ENCODE results near the gene RNF26.

The RNF26 gene

GRCh38 chr11:119305556-119306372, 28.6 kb upstream of the RNF26 start:
- H3K4me3 ChIP-seq (ENCODE audit: low read length), result no peak overlapping the region
- H3K9me3 ChIP-seq (replicated peaks; ENCODE audit: low read length), result no peaks in the 10 kb centered on the region
- H3K4me2 ChIP-seq (ENCODE audit: low read length), result no peak overlapping the region
- no peak overlapping the region for H3K9ac ChIP-seq (ENCODE audit: low read depth, low read length)
- peaks cover 6% of the 10 kb centered on the region for H3K4me1 ChIP-seq (ENCODE audit: control insufficient read depth, insufficient read depth, low read length)
- H3K36me3 ChIP-seq (ENCODE audit: insufficient read depth, low read length), result peaks cover 47% of the 10 kb centered on the region
- H3K27me3 ChIP-seq (ENCODE audit: control insufficient read depth, insufficient read depth, low read length), result no peaks in the 10 kb centered on the region

DNA sequence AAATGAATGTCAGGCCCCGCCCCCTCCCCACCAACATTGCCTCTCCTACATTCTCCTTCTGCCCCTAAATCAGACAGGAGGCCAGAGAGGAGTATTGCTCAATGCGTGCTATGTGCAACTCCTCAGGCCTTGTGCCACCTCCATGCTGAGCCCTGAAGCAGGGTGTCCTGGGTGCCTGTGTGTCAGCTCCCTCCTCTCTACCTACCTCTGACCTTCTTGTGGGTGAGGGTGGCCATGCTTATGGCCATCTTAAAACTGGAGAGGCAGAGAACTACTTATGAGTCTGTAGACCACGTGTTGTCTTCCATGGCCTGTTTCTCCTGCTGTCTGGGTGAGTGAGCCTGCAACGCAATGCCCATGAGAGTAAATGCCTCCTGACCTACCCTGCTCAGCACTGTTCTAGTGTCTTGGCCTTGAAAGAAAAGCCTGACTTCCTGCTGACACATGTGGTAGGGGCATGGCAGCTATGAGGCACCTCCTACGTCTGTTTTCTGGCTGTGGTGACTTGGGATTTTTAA, 27.9 kb upstream of the RNF26 start:
- peaks cover 40% of the 10 kb centered on the region for H3K36me3 ChIP-seq (ENCODE audit: insufficient read depth, low read length)

GRCh38 chr11:119307219-119307618, 27.1 kb upstream of the RNF26 start:
- Histone ChIP-seq H3K9ac (ENCODE audit: low read depth, low read length) (no peak overlapping the region), H3K27me3 (ENCODE audit: control insufficient read depth, insufficient read depth, low read length) (no peaks in the 10 kb centered on the region), H3K36me3 (ENCODE audit: insufficient read depth, low read length) (peaks cover 32% of the 10 kb centered on the region), H3K4me3 (ENCODE audit: low read length) (no peak overlapping the region), H3K9me3 (replicated peaks; ENCODE audit: low read length) (no peaks in the 10 kb centered on the region), H3K4me1 (ENCODE audit: control insufficient read depth, insufficient read depth, low read length) (peaks cover 6% of the 10 kb centered on the region), H3K4me2 (ENCODE audit: low read length) (no peak overlapping the region)

More for the DNA sequence above, 27.9 kb upstream of the RNF26 start:
- H3K9me3 ChIP-seq (replicated peaks; ENCODE audit: low read length), result no peaks in the 10 kb centered on the region
- H3K4me1 ChIP-seq (ENCODE audit: control insufficient read depth, insufficient read depth, low read length), result peaks cover 6% of the 10 kb centered on the region
- H3K27me3 ChIP-seq (ENCODE audit: control insufficient read depth, insufficient read depth, low read length), result no peaks in the 10 kb centered on the region
- no peak overlapping the region for H3K4me2 ChIP-seq (ENCODE audit: low read length)
- no peak overlapping the region for H3K9ac ChIP-seq (ENCODE audit: low read depth, low read length)
- H3K4me3 ChIP-seq (ENCODE audit: low read length), result no peak overlapping the region

DNA sequence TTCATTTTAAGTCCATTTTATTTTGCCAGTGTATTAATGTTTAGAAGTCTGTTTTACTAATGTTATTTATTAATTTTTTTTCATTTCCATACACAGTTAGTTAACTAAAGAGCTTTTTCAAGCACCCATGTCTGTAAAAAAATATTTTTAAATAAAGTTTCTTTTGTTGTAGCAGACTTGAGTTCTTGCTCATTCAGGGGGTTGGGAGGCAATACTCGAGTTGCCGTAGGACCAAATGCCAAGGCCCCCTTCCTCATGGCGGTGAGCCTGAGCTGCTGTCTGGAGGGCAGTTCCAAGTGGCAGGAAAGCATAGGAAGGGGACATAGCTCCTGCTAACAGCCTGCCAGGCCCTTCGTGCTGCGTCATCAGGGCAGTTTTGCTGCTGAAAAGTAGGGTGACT, 26.4 kb upstream of the RNF26 start:
- peaks cover 25% of the 10 kb centered on the region for H3K36me3 ChIP-seq (ENCODE audit: insufficient read depth, low read length)
- no peaks in the 10 kb centered on the region for H3K27me3 ChIP-seq (ENCODE audit: control insufficient read depth, insufficient read depth, low read length)
- H3K4me1 ChIP-seq (ENCODE audit: control insufficient read depth, insufficient read depth, low read length), result peaks cover 6% of the 10 kb centered on the region
- H3K4me2 ChIP-seq (ENCODE audit: low read length), result no peak overlapping the region
- no peak overlapping the region for H3K9ac ChIP-seq (ENCODE audit: low read depth, low read length)
- no peak overlapping the region for H3K4me3 ChIP-seq (ENCODE audit: low read length)
- H3K9me3 ChIP-seq (replicated peaks; ENCODE audit: low read length), result no peaks in the 10 kb centered on the region

GRCh38 chr11:119309411-119309810, 24.9 kb upstream of the RNF26 start:
- H3K27me3 ChIP-seq (ENCODE audit: control insufficient read depth, insufficient read depth, low read length), result no peaks in the 10 kb centered on the region
- H3K9ac ChIP-seq (ENCODE audit: low read depth, low read length), result no peak overlapping the region
- peaks cover 14% of the 10 kb centered on the region for H3K36me3 ChIP-seq (ENCODE audit: insufficient read depth, low read length)

GRCh38 chr11:119309953-119310681, 24.2 kb upstream of the RNF26 start:
- Histone ChIP-seq H3K9me3 (replicated peaks; ENCODE audit: low read length) (no peaks in the 10 kb centered on the region), H3K4me3 (ENCODE audit: low read length) (no peak overlapping the region), H3K4me2 (ENCODE audit: low read length) (no peak overlapping the region), H3K27me3 (ENCODE audit: control insufficient read depth, insufficient read depth, low read length) (no peaks in the 10 kb centered on the region), H3K9ac (ENCODE audit: low read depth, low read length) (no peak overlapping the region), H3K4me1 (ENCODE audit: control insufficient read depth, insufficient read depth, low read length) (peaks cover 8% of the 10 kb centered on the region), H3K36me3 (ENCODE audit: insufficient read depth, low read length) (peaks cover 11% of the 10 kb centered on the region)

More at GRCh38 chr11:119309411-119309810, 24.9 kb upstream of the RNF26 start:
- Histone ChIP-seq H3K4me2 (ENCODE audit: low read length) (no peak overlapping the region), H3K9me3 (replicated peaks; ENCODE audit: low read length) (no peaks in the 10 kb centered on the region), H3K4me3 (ENCODE audit: low read length) (no peak overlapping the region), H3K4me1 (ENCODE audit: control insufficient read depth, insufficient read depth, low read length) (peaks cover 6% of the 10 kb centered on the region)

DNA sequence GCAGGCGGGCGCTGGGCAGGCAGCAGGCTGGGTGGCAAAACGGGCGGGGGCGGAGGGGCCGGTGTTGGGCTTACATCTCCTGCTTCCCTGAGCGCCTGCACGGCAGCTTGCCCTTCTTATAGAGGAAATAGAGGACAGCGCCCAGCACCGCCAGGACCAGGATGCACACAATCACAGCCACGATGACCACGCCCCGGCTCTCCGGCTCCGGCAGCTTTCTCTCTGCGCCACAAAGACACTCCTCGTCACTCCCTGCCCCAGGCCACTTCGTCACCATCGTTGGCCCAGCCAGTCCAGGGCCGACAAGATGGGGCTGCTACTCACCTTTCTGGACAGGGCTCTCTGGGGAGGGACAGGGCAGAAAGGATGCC, 23.7 kb upstream of the RNF26 start:
- Histone ChIP-seq H3K27me3 (ENCODE audit: control insufficient read depth, insufficient read depth, low read length) (peaks cover under 1% of the 10 kb centered on the region), H3K4me2 (ENCODE audit: low read length) (no peak overlapping the region), H3K9ac (ENCODE audit: low read depth, low read length) (no peak overlapping the region), H3K36me3 (ENCODE audit: insufficient read depth, low read length) (peaks cover 10% of the 10 kb centered on the region), H3K4me3 (ENCODE audit: low read length) (no peak overlapping the region), H3K4me1 (ENCODE audit: control insufficient read depth, insufficient read depth, low read length) (peaks cover 14% of the 10 kb centered on the region), H3K9me3 (replicated peaks; ENCODE audit: low read length) (no peaks in the 10 kb centered on the region)

DNA sequence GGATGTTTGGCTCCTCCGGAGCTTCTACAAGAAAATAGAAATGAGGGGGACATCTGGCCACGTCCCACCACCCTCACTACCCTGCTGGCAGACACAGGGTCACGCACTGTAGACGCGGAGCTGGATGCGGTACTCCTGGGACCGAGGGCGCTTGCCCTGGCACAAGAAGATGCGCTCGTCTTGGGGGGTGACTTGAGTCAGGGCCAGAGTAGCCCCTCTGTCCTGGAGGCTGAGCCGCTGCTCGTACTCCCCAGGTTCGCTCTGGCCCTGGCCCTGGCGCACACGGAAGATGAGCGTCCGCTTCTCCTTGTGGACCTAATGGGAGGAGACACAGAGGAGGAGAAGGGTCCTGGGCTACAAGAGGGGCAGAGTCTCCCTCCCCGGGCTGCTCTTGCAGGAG, 19.6 kb upstream of the RNF26 start:
- Histone ChIP-seq H3K27me3 (ENCODE audit: control insufficient read depth, insufficient read depth, low read length) (peaks cover 9% of the 10 kb centered on the region), H3K9me3 (replicated peaks; ENCODE audit: low read length) (no peaks in the 10 kb centered on the region), H3K4me1 (ENCODE audit: control insufficient read depth, insufficient read depth, low read length) (peaks cover 37% of the 10 kb centered on the region), H3K4me3 (ENCODE audit: low read length) (no peak overlapping the region), H3K4me2 (ENCODE audit: low read length) (no peak overlapping the region), H3K36me3 (ENCODE audit: insufficient read depth, low read length) (peaks cover 1% of the 10 kb centered on the region), H3K9ac (ENCODE audit: low read depth, low read length) (no peak overlapping the region)

DNA sequence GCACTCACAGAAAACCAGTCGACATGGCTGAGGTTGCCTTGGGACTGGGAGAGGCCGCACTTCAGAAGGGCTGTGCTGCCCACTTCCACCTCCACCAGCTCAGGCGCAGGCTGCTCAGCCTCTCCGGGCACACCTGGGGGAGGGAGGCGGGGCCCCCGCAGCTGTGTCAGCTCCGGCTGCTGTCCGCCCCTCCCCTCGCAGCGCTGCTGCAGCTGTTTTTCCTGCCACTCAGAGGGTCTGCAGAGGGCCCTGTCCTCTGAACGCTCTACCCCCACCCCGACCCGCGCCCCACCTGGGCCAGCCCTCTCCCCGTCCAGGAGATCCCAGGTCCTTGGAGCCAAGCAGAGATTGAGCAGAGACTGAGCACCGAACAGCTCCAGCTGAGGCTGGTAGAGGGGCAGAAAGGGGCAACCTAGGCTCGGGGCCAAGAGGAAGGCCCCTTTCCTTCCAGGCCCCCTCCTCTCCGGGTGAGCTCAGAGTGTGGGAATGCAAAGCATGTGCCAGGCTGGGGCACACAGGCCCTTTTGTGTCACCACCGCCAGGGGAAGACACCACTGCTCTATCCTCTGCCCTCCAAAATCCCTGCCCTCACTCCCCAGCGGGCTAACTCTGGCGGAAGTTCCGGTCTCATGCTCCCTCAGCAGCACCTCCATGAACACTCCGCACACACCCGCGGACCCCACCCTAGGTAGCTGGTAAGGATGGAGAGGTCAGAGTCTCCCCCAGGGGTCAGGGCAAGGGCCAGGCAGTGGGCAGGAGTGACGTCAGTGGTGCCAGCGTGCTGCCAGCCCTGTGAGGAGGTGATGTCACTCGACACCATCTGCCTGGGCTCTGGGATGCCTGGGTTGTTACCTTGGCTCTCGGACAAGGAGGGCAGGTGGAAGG, 19.0 kb upstream of the RNF26 start:
- Histone ChIP-seq H3K36me3 (ENCODE audit: insufficient read depth, low read length) (no peaks in the 10 kb centered on the region), H3K9me3 (replicated peaks; ENCODE audit: low read length) (no peaks in the 10 kb centered on the region), H3K4me1 (ENCODE audit: control insufficient read depth, insufficient read depth, low read length) (peaks cover 37% of the 10 kb centered on the region), H3K4me2 (ENCODE audit: low read length) (peak overlapping the region; percentile 95), H3K27me3 (ENCODE audit: control insufficient read depth, insufficient read depth, low read length) (peaks cover 9% of the 10 kb centered on the region), H3K9ac (ENCODE audit: low read depth, low read length) (no peak overlapping the region), H3K4me3 (ENCODE audit: low read length) (peak overlapping the region; percentile 69)

DNA sequence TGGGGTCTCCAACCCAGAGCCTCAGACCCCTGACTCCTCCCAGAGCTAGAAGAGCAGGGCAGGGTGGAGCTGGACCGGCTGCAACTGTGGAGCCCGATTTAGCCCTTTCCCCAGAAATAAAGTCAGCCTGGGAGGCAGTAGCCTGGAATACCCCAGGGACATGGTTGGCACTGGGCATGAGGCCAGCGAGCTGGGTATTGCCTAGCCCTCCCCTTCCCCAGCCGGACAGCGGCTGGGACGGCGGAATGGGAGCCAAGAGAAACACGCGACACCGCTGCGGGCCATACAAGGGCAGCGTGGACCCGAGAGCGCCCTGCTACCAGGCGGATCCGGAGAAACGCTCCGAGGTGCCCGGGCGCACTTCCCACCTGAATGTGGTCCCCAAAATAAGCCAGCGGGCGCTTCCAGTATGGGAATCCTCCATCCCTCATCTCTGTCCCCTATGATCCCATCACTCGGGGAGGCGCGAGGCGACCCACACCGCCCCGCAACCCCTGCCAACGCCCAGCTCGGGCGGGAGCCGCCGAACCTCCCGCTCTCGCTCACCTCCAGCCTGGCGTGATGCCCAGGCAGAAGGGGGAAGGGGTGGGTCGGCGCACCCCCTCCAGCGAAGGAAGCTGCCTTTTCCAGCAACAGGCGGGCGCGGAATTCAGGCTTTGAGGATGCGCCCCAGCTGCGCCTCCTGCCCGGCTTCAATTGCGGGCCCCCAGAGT, 18.2 kb upstream of the RNF26 start:
- H3K36me3 ChIP-seq (ENCODE audit: insufficient read depth, low read length), result no peaks in the 10 kb centered on the region
- H3K4me1 ChIP-seq (ENCODE audit: control insufficient read depth, insufficient read depth, low read length), result peaks cover 45% of the 10 kb centered on the region
- H3K4me2 ChIP-seq (ENCODE audit: low read length), result peak overlapping the region; percentile 95
- H3K4me3 ChIP-seq (ENCODE audit: low read length), result peak overlapping the region; percentile 69
- H3K9ac ChIP-seq (ENCODE audit: low read depth, low read length), result peak overlapping the region; percentile 35
- H3K9me3 ChIP-seq (replicated peaks; ENCODE audit: low read length), result no peaks in the 10 kb centered on the region
- peaks cover 9% of the 10 kb centered on the region for H3K27me3 ChIP-seq (ENCODE audit: control insufficient read depth, insufficient read depth, low read length)

Data from skeletal muscle satellite cell (primary cell).